Fibroblast of skin of scalp (primary cell): Measurements from ENCODE around the gene CSMD2.

Source experiments
- DNase-seq: peaks from one replicate; pipeline ENCODE4 v3.0.0-alpha.2; 2013

CSMD2 gene

DNA sequence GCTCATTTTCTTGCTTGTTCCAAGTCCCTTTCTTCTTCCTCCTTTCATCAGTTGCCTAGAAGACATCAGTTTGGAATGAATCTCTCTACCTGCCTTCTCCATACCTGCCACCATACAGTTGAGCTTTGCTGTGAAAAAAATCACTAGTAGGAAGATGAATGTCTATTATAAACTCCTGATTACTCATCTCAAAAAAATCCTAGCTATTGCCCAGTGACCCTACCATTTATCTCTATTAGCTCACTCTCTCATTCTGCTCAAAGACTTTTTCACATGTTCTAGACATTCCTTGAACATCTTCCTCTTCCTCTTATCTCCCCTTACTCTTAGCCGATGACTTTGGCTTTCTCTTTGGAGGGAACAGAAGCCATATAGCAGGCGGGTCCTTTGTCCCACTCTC lies 350.9 kb downstream of the CSMD2 start:
- DNase-seq, result peak; percentile 41

GRCh38 chr1:33810571-33810970 lies 354.5 kb downstream of the CSMD2 start:
- no peak for DNase-seq

DNA sequence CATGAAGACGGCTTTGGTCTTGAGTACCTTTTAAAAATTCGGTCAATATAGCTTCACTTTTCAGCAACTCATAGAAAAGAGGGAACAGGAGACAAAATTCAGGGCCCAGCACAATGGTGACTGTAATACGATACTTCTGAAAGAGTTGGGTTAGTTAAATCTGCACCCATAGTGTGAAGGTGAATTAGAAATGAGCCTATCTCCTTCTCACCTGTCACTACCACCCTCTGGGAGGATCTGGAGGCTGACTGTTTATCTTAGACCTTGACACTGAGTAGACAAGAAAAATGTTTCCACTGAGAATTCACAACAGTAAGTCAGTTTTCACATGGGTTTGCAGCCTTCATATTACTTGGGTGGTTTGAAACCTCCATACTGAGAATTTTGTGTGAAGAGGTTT lies 359.0 kb downstream of the CSMD2 start:
- no peak for DNase-seq

- no peak for DNase-seq
Measured at GRCh38 chr1:33802268-33802667, 362.8 kb downstream of the CSMD2 start.

GRCh38 chr1:33797849-33798248 lies 367.2 kb downstream of the CSMD2 start:
- DNase-seq, result no peak

- peak; percentile 41 for DNase-seq
Measured at GRCh38 chr1:33792651-33793050, 372.4 kb downstream of the CSMD2 start.

- no peak for DNase-seq
Measured at GRCh38 chr1:33792216-33792615, 372.8 kb downstream of the CSMD2 start.

GRCh38 chr1:33791251-33791650 lies 373.8 kb downstream of the CSMD2 start:
- DNase-seq, result no peak

DNA sequence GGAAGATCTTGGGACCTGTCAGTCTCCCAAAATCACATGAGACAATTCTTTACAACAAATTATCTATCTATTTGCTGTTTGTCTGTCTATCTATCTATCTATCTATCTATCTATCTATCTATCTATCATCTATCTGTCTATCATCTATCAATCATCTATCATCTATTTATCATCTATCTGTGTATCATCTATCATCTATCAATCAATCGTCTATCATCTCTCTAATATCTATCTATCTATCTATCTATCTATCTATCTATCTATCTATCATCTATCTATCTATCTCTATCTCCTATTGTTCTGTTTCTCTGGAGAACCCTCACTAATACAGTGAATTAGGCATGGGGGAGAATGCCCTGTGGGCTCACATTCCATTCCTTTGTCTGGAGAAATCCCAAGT lies 374.5 kb downstream of the CSMD2 start:
- DNase-seq, result no peak

DNA sequence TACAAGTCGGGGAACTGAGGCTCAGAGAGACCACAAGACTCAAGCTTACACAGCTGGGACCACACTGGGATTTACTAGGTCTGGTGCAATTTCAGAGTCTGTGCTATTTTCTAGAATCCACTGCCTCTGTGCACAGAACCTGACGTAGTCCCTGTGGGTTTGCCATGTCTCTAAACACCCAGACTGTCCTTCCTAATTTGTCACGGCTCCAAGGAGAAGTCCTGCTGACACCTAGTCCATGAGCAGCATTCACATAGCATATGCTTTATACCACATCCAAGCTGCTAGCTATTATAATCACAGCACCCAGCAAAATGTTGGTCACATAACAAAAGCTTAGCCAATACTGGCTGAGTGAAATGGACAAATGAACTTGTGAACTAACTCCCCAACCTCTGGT lies 380.2 kb downstream of the CSMD2 start:
- no peak for DNase-seq

GRCh38 chr1:33782776-33783175 lies 382.3 kb downstream of the CSMD2 start:
- no peak for DNase-seq

GRCh38 chr1:33781652-33782051 lies 383.4 kb downstream of the CSMD2 start:
- no peak for DNase-seq

DNA sequence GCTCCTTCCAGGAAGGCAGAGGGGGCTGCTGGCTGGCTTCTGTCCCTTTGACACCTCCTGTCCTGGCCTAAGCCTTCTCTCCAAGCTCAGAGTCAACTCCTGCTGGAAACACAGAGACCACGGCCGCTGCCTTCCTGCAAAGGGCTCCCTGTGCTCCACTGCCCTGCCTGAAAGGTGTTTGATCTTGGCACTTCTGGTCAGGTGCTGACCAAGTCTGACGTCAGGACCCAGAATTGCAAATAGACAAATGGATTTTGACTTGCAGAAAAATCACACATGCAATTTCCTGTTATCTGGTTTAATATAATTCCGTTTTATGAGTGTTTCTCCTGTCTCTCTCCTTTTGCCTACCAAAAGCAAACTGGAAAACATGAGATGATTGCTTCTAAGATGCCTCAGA lies 387.7 kb downstream of the CSMD2 start:
- DNase-seq, result no peak

GRCh38 chr1:33768821-33769220 lies 396.2 kb downstream of the CSMD2 start:
- no peak for DNase-seq

DNA sequence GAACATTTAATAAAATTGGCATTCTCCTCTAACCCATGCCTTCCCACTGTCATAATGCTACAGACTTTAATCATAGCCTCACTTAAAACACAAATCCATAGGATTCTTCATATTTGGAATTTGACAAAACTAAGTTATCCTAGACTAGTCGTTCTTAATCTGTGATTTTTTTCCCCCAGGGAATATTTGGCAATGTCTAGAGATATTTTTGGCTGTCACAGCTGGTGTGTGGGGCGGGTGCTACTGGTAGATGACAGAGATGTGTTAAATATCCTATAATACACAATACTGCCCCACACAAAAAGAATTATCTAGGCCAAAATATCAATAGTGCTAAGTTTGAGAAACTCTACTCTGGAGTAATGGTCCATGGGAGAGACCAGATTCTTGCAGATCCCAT lies 396.9 kb downstream of the CSMD2 start:
- DNase-seq, result no peak

- DNase-seq, result no peak
Measured at GRCh38 chr1:33764149-33764548, 400.9 kb downstream of the CSMD2 start.

DNA sequence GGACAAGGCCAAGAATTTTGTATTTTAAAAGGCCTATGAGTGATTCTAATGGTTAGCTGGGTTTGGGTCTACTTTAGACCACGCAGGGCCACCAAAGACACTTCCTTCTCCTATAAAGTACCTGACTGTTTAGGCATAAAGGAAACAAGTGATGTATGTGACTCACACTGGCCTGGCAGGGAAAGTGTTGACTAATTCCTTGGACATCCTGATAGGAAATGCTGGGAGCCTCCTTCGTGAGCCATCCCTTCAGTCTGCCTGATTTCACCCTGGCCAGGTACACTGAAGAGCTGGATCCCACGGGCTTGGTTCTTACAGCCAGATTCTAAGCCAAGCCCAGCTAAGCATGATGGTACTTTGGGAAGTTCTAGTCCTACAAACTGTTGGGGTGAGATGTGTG lies 401.6 kb downstream of the CSMD2 start:
- peak; percentile 54 for DNase-seq

DNA sequence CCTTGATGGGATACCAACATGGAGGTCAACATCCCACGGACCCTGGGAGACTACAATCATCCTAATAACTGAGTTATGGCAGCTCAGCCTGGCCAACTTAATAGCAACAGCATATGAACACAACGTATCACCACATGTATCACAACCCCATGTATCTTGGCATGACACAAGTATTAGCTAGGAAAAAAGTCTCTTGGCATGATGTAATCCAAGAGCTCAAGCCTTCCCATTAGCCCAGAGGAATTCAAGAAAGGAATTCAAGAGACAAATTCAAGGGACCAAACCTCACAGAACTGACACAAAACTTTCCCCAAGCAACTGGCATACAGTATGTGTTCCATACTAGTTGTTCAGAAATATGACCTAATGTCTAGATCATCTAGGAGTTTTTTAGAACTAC lies 402.1 kb downstream of the CSMD2 start:
- DNase-seq, result peak; percentile 72

DNA sequence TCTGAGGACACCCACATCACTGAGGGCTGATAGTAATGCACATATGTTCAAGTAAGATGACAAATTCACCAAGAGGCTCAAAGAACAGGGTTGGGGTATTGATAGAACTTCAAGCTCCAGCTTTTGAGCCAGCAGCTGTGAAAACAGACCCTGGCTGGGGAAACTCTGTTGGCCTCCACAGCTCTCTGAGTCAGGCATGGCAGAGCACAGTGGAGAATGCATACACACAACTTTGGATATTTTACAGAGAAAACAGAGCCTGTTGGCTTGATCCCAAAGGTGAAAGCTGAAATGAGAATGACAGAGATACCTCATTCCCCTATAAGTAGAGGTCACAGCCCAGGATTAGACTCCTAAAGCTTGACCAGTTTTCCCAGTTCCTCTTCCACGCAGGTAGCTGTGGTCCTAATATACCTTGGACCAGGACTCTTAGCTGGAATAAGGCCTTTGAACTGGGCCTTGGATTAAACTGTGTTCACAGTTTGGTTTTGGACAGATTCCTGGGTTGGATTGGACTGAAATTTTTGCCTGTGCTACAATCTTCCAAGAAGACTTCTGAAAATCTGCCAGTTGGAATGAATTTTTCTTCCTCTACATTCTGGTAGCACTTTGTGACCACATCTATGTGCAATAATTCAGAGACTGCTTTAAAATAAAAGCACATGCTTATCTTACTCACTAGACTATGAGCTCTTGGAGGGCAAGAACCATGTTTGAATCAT lies 402.8 kb downstream of the CSMD2 start:
- peak; percentile 82 for DNase-seq

DNA sequence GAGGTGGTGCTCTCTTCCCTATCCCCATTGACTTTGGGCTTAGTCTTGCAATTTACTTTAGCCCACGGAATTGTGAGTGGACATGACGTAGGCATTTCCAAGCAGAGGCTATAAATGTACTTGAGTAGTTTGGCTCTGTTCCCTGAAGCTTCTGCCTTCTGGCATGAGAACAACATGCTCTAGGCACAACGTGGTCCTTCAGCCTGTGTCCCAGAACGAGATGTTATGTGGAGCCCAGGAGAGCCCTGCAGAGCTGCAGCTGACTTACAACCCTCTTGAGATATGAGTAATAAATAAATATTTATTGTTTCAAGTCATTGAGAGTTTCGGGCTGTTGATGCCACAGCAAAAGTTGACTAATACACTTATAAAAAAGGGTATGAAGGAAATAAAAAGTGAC lies 406.3 kb downstream of the CSMD2 start:
- DNase-seq, result peak; percentile 66

DNA sequence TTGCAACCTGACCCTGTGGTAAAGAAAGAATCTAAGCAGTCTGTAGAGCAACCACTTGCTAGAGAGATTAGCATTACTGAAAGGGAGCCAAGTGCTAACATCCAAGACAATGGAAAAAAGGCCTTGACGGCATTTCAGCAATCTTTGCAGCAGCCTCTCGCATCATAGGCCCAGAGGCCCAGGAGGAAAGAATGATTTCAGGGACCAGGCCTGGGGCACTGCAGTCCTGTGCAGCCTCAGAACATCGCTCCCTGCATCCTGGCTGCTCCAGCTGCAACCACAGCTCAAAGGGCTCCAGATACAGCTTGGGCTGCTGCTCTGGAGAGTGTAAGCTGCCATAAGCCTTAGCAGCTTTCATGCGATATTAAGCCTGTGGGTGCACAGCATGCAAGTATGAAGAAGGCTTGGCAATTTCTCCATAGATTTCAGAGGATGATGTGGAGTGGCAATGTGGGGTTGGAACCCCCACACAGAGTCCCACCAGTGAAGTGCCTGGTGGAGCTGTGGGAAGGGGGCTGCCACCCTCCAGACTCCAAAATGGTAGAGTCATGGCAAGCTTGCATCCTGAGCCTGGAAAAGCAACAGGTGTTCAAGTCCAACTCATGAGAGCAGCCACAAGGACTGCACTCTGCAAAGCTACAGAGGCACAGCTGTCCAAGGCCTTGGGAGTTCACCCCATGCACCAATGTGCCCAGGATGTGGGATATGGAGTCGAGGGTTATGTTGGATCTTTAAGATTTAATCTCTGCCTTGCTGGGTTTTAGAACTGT lies 411.8 kb downstream of the CSMD2 start:
- DNase-seq, result no peak

GRCh38 chr1:33745942-33746341 lies 419.1 kb downstream of the CSMD2 start:
- DNase-seq, result no peak

- DNase-seq, result no peak
Measured at GRCh38 chr1:33743221-33743998, 421.6 kb downstream of the CSMD2 start.

DNA sequence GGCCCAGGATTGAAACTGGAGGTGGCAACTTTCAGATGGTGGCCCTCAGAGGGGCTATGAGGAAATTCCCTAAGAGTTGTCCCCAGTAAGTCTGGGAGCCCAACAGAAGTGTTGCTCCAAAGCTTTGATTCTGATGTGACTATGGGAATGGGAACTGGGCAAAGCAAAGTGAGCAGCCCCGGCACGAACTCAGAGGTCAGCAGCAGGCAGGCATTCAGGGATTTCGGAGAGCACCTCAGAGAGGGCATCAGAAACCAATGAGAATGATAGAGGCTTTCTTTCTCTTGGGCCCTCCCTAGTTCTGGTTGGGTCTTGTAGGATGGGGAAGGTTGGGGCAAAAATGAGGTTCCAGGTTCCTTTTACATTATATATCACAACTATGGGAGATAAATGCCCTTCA lies 422.4 kb downstream of the CSMD2 start:
- no peak for DNase-seq
